Kasumi-1 (cell line): ENCODE data around the gene KRTAP5-7.

ENCODE experiments used
- DNase-seq, 2 experiments: peaks; one replicate each; lab custom pipeline; 2025; lab: John Stamatoyannopoulos, UW

KRTAP5-7 gene

DNA sequence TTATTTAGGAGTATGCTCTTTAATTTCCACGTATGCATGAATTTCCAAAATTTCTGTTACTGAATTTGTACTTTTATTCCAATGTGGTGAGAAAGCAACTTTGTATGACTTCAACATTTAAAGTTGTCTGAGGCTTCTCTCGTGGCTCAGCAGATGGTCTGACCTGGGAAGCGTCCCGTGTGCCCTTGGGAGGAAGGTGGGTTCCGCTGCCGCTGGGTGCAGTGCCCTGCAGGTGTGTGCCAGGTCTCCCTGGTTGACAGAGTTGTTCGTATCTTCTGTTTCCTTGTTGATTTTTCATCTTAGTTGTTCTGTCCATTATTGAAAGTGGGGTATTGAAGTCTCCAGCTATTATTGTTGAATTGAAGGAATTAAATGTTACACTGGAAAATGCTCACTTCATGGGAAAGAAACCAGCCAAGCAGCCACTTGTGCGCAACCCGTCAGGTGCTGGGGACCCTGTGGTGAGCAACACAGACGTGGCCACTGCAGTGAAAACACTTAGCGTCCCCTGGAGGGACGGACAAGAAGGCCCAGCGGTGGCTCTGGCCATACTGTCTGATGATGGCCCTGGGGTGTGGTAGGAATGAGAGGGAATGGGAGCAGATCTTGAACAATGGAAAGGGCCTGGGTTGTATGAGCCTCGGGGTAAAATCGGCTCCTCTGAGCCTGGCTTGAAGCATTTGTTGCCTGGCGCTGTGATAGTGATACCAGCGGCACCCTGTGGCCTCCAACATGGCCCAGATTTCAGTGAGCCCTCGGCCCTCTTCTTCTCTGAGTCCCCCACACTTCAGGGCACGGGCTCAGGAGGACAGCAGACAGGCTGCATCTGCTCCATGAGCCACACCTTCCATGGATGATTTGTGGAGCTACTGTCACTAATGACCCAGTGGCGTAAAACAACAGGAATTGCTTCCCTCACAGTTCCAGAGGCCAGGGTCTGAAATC, 31.5 kb upstream of the KRTAP5-7 start:
- DNase-seq = no peak

DNA sequence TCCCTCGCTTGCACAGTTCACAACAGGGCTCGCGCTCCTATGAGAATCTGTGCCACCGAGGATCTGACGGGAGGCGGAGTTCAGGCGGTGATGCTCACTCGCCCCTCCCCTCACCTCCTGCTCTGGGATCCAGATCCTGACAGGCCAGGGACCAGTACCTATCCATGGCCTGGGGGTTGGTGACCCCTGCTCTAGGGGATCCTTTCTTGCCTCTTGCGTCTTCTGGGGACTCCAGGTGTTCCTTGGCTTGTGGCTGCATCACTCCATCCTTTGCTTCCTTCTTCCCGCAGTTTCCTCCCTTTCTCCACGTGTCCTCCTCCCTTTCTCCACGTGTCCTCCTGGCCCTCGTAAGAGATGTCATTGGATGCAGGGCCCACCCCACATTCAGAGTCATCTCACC, 30.6 kb upstream of the KRTAP5-7 start:
- DNase-seq = no peak

DNA sequence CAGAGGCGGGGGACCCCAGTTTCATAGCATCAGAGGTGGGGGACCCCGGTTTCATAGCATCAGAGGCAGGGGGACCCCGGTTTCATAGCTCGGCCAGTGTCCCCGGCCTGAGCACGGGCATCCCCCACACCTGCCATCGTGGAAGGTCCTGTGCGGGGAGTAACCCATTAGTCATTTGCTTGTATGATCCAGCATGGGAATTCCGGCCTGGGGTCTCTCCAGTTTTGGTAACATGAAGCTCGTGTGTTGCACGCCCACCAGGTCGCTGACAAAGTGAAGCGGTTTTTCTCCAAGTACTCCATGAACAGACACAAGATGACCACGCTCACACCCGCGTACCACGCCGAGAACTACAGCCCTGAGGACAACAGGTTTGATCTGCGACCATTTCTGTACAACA, 29.0 kb upstream of the KRTAP5-7 start:
- no peak for DNase-seq

- peak; percentile 71 to 81 for DNase-seq
Observed at GRCh38 chr11:71499125-71499524, 27.9 kb upstream of the KRTAP5-7 start.

DNA sequence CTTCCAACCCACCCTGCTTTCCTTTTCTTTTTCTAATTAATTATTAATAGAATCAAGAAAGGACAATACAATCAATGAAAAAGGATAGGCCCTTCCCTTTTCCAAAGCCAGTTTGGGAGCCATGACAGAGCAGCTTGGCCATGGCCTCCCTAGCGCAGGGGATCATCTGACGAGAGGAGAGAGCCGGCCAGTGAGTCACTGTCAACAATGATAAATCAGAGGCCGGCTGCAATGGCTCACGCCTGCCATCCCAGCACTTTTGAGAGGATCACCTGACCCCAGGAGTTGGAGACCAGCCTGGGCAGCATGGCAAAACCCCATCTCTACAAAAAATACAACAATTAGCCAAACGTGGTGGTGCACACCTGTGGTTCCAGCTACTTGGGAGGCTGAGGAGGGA, 27.5 kb upstream of the KRTAP5-7 start:
- DNase-seq = no peak

GRCh38 chr11:71500601-71501021, 26.5 kb upstream of the KRTAP5-7 start:
- DNase-seq = no peak

- DNase-seq = no peak
Observed at GRCh38 chr11:71501071-71501985, 25.7 kb upstream of the KRTAP5-7 start.

- no peak for DNase-seq
Observed at GRCh38 chr11:71502026-71502425, 25.0 kb upstream of the KRTAP5-7 start.

GRCh38 chr11:71502871-71503435, 24.1 kb upstream of the KRTAP5-7 start:
- no peak for DNase-seq

GRCh38 chr11:71504531-71504930, 22.5 kb upstream of the KRTAP5-7 start:
- DNase-seq = no peak

GRCh38 chr11:71505001-71505400, 22.1 kb upstream of the KRTAP5-7 start:
- no peak for DNase-seq

- no peak for DNase-seq
Observed at GRCh38 chr11:71505781-71506180, 21.3 kb upstream of the KRTAP5-7 start.

- no peak for DNase-seq
Observed at GRCh38 chr11:71507102-71507501, 20.0 kb upstream of the KRTAP5-7 start.

GRCh38 chr11:71518506-71519471, 8.3 kb upstream of the KRTAP5-7 start:
- DNase-seq = no peak

DNA sequence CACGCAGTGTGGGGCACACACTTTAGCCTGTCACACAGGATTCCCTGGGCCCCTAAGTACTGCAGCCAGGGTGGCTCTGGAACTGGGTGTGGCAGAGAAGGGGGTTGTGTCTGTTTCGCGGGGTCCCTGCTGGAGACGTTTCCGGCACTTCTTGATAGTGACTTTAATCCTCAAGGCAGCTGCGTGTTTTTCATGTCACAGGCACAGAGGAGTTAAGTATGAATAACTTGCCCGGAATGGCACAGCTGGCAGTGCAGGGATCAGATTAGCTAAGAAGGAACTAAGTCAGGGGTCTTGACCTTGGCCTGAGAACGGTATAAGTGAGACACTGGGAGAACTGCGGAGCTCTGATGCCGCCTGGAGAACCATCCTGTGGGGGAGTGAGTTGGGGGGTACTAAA, 7.5 kb upstream of the KRTAP5-7 start:
- no peak for DNase-seq

DNA sequence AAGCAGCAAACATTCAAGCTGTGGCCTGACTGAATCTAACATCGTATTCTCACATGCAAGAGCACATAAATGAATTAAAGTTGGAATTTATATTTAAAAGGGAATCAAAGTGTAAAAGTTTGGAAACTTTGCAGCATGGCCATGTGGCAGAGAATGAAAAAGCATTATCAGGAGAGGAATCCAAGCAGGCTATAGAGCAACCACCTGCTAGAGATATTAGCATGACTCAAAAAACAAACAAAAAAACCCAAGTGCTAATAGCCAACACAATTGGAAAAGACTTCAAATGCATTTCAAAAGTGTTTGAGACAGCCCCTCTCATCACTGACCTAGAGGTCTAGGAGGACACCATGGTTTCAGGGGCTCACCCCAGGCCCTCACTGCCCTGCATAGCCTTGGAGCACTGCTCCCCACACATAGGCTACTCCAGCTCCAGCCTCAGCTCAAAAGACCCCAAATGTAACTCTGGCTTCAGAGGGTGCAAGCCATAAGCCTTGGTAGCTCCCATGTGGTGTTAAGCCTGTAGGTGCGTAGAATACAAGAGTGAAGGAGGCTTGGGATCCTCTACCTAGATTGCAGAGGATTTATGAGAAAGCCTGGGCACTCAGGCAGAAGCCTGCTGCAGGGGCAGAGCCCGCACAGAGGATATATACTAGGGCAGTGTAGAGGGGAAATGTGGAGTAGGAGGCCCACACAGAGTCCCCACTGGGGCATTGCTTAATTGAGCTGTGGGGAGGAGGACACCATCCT, 1.7 kb upstream of the KRTAP5-7 start:
- DNase-seq = no peak

DNA sequence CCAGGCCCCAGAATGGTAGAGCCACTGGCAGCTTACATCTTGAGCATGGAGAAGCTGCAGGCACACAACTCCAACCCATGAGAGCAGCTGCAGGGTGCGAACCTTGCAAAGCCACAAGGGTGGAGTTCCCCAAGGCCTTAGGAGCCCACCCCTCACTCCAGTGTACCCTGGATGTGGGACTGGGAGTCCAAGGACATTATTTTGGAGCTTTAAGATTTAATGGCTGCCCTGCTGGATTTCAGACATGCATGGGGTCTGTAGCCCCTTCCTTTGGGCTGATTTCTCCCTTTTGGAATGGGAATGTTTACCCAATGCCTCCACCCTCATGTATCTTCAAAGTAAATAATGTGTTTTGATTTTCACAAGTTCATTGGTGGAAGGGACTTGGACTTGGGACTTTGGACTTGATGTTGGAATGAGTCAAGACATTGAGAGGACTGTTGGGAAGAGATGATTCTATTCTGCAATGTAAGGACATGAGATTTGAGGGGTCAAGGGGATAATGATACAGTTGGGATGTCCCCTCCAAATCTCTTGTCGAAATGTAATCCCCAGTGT, 1.1 kb upstream of the KRTAP5-7 start:
- no peak for DNase-seq

DNA sequence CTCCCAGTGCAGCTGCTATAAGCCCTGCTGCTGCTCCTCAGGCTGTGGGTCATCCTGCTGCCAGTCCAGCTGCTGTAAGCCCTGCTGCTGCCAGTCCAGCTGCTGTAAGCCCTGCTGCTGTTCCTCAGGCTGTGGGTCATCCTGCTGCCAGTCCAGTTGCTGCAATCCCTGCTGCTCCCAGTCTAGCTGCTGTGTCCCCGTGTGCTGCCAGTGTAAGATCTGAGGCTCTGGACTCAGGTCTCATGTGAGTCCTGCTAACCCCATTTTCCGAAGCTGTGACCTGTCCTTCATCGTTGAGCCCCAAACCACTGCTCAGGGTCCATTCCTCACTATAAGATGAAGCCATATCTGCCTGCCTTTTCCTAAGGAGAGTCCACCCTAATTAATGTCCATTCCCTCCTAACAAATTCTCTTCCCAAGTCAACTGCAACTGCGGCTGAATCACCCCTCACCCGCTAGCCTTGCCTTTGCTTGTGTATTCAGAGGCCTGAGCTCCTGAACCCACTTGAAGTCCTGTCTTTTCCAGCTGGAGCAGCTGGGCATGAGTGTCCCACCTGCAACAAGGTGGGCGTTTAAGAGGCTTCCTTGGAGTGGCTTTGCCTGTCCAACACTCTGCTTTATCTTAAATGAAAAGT, 626 bp downstream of the KRTAP5-7 start:
- DNase-seq = no peak

- no peak for DNase-seq
Observed at GRCh38 chr11:71530602-71531001, 3.5 kb downstream of the KRTAP5-7 start.
